Neural progenitor cell (in vitro differentiated cells): ENCODE measurements around the gene ZBED4. TPM values are rescaled to one million over a fixed set of nuclear protein-coding genes. Genes with fewer than 3 reads are reported as not detected.

ENCODE experiments used
- DNase-seq: peaks from one replicate; pipeline ENCODE4 v3.0.0-alpha.2; 2016; ENCODE audit warnings: low spot score
- H2AFZ ChIP-seq: fragments of 200-600 bp; sonication (generic); replicated peaks from 2 replicates; pipeline ENCODE4 v1.6.1; 2016; ENCODE audit warnings: antibody characterized with exemption
- H3F3A ChIP-seq: fragments of 200-600 bp; sonication (generic); 2 replicates; pipeline ENCODE4 v1.6.1; 2016; ENCODE audit warnings: antibody characterized with exemption, low read depth
- H3K27ac ChIP-seq: fragments of 200-600 bp; sonication (generic); 2 replicates; pipeline ENCODE4 v1.5.1; 2016; ENCODE audit warnings: mild to moderate bottlenecking
- H3K27me3 ChIP-seq: fragments of 200-600 bp; sonication (generic); 2 replicates; pipeline ENCODE4 v1.6.1; 2016; ENCODE audit warnings: mild to moderate bottlenecking, moderate library complexity
- H3K36me3 ChIP-seq: fragments of 200-600 bp; sonication (generic); 2 replicates; pipeline ENCODE4 v1.5.1; 2016
- H3K4me1 ChIP-seq: fragments of 200-600 bp; sonication (generic); 2 replicates; pipeline ENCODE4 v1.6.1; 2016; ENCODE audit warnings: mixed run types
- H3K4me2 ChIP-seq: fragments of 200-600 bp; sonication (generic); 2 replicates; pipeline ENCODE4 v1.6.1; 2016
- H3K4me3 ChIP-seq: fragments of 200-600 bp; sonication (generic); 2 replicates; pipeline ENCODE4 v1.5.1; 2016
- H3K79me2 ChIP-seq: fragments of 200-600 bp; sonication (generic); 2 replicates; pipeline ENCODE4 v1.6.1; 2016; ENCODE audit warnings: low read depth
- H3K9ac ChIP-seq: fragments of 200-600 bp; sonication (generic); 2 replicates; pipeline ENCODE4 v1.6.1; 2016
- H3K9me3 ChIP-seq: fragments of 200-600 bp; sonication (generic); 2 replicates; pipeline ENCODE4 v1.5.1; 2016; ENCODE audit warnings: low read depth
- H4K20me1 ChIP-seq: fragments of 200-600 bp; sonication (generic); 2 replicates; pipeline ENCODE4 v1.6.1; 2016; ENCODE audit warnings: low read depth
- H3K27ac Mint-ChIP-seq: 3 replicates; pipeline ENCODE4 v1.8.0; 2021; ENCODE audit warnings: mixed read lengths
- H3K27me3 Mint-ChIP-seq: 2 replicates; pipeline ENCODE4 v1.8.0; 2022; ENCODE audit warnings: low read depth, mild to moderate bottlenecking, inconsistent platforms, moderate library complexity, mixed read lengths; ENCODE audit not compliant: insufficient read depth
- H3K36me3 Mint-ChIP-seq: 3 replicates; pipeline ENCODE4 v1.8.0; 2021; ENCODE audit warnings: mixed read lengths
- H3K4me1 Mint-ChIP-seq: 3 replicates; pipeline ENCODE4 v1.8.0; 2021; ENCODE audit warnings: mixed read lengths
- H3K4me3 Mint-ChIP-seq: 3 replicates; pipeline ENCODE4 v1.8.0; 2021; ENCODE audit warnings: mild to moderate bottlenecking, moderate library complexity, mixed read lengths
- H3K9me3 Mint-ChIP-seq: 3 replicates; pipeline ENCODE4 v1.8.0; 2020; ENCODE audit warnings: mixed read lengths
- CTCF ChIP-seq: fragments of 200-600 bp; sonication (generic); IDR thresholded peaks from 2 replicates; pipeline ENCODE4 v1.5.1; 2017; ENCODE audit warnings: antibody characterized with exemption, mild to moderate bottlenecking
- EZH2 ChIP-seq: fragments of 200-600 bp; sonication (generic); IDR thresholded peaks from 2 replicates; pipeline ENCODE4 v1.6.1; 2017; ENCODE audit warnings: antibody characterized with exemption, mild to moderate bottlenecking, moderate library complexity
- EZH2phosphoT487 ChIP-seq: fragments of 200-600 bp; sonication (generic); IDR thresholded peaks from 2 replicates; pipeline ENCODE4 v1.6.1; 2017; ENCODE audit warnings: antibody characterized with exemption
- total RNA-seq: library from RNA; depleted of rRNA; stranded (reverse); fragments of >200 nt; gene quantifications from 2 replicates; pipeline ENCODE4 v1.2.3, GENCODE V29; 2015; ENCODE audit warnings: low replicate concordance

ZBED4 gene
- total RNA-seq, 1 donor from 2014 or later, result 23.1 TPM

- Mint-ChIP-seq H3K9me3 (no peaks in the 10 kb centered on the region), H3K27ac (no peak overlapping the region), H3K27me3 (peaks cover 12% of the 10 kb centered on the region), H3K4me1 (peaks cover 27% of the 10 kb centered on the region), H3K4me3 (no peak overlapping the region), H3K36me3 (peaks cover 2% of the 10 kb centered on the region)
- Histone ChIP-seq H3K4me1 (no peaks in the 10 kb centered on the region), H3K27me3 (peaks cover 35% of the 10 kb centered on the region), H3K79me2 (no peaks in the 10 kb centered on the region), H2AFZ (no peak overlapping the region), H3K36me3 (no peaks in the 10 kb centered on the region), H3K9me3 (no peaks in the 10 kb centered on the region), H3K9ac (no peak overlapping the region), H3K4me2 (peak overlapping the region; percentile 73), H4K20me1 (no peaks in the 10 kb centered on the region), H3F3A (peaks cover 13% of the 10 kb centered on the region), H3K4me3 (peak overlapping the region; percentile 37), H3K27ac (no peak overlapping the region)
- TF ChIP-seq CTCF, result peak; percentile 84
- no peak for TF ChIP-seq EZH2phosphoT487
- peak; percentile 88 for DNase-seq
These were observed 75.8 kb downstream of the ZBED4 start for GRCh38 chr22:49929211-49929979.

DNA sequence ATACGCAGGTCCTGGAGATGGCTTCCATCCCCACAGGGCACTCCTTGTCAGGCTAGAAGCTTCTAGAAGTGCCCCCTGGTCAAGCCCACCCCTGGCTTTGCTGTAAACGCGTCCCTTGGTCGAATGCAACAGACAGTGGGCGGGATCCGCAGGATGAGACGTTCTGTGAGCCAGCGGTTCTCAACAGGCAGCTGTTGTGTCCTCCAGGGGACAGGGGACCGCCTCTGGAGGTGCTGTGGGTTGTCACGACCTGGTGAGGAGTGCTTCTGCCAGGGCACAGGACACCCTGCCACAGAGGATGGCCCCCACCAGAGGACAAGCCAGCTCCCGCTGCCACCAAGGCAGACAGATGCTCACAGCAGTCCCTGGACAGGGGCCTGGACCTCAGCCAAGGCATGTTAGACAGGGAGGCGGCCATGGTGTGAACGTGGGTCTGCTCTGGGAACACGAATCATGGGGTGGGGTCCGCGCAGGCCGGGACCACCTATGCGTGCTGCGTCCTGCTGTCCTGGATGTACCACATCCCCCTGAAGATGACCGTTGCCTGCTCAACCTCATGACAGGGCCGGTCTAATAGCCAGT is 76.4 kb downstream of the ZBED4 start:
- H3K79me2 ChIP-seq, result no peaks in the 10 kb centered on the region
- Mint-ChIP-seq H3K27me3 (peaks cover 12% of the 10 kb centered on the region), H3K36me3 (peaks cover 1% of the 10 kb centered on the region), H3K4me3 (no peak overlapping the region), H3K9me3 (no peaks in the 10 kb centered on the region), H3K27ac (no peak overlapping the region), H3K4me1 (peaks cover 27% of the 10 kb centered on the region)
- TF ChIP-seq EZH2phosphoT487 (no peak), EZH2 (no peak), CTCF (no peak)
- peaks cover 42% of the 10 kb centered on the region for H3K27me3 ChIP-seq
- H3K9me3 ChIP-seq, result no peaks in the 10 kb centered on the region
- H2AFZ ChIP-seq, result no peak overlapping the region
- DNase-seq, result no peak
- H3K9ac ChIP-seq, result no peak overlapping the region
- no peak overlapping the region for H3K4me3 ChIP-seq
- no peaks in the 10 kb centered on the region for H4K20me1 ChIP-seq
- no peaks in the 10 kb centered on the region for H3K36me3 ChIP-seq
- H3K4me2 ChIP-seq, result peak overlapping the region; percentile 73
- H3K27ac ChIP-seq, result no peak overlapping the region
- no peaks in the 10 kb centered on the region for H3K4me1 ChIP-seq
- peaks cover 13% of the 10 kb centered on the region for H3F3A ChIP-seq

DNA sequence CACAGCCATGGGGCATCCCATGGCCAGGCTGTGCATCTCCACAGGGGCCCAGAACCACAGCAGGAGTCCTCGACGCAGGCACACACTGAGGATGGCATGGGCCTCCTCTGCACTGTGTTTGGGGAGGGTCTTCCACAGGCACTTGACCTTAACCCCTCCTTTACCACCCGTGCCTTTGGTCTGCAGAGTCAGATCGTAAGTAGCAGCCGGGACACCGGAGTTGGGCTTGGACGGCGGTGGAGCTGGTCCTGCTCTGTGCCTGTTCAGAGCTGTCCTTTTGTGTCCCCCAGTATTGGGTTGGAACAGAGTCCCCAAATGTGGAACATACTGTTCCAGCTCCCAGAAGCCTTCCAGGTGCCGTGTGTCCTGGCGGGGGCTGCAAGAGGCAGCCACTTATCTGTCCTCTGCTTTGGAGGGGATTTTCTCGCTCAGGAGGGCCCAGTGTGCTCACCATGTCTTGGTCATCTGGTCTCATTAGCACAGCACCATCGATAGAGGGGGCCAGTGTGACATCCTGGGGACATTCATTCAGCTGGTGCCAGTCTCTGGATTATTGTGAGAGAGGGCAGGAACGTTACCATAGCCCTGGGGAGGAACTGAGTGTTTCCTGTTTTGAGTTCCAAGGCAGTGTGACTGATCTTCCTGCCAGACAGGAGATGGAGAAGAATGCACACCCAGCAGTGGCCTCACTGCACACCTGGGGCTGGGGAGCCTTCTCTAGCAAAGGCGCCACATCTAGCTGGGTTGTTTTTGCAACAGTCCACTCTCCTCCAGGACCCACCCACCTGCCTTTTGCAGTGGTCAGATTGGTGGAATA is 77.2 kb downstream of the ZBED4 start:
- no peaks in the 10 kb centered on the region for H3K79me2 ChIP-seq
- H3K4me3 ChIP-seq, result no peak overlapping the region
- peaks cover 43% of the 10 kb centered on the region for H3K27me3 ChIP-seq
- H3K9me3 ChIP-seq, result no peaks in the 10 kb centered on the region
- peaks cover 9% of the 10 kb centered on the region for H3K27me3 Mint-ChIP-seq
- H3K27ac Mint-ChIP-seq, result no peak overlapping the region
- H3K36me3 Mint-ChIP-seq, result no peaks in the 10 kb centered on the region
- H3K4me1 Mint-ChIP-seq, result peaks cover 23% of the 10 kb centered on the region
- no peaks in the 10 kb centered on the region for H3K9me3 Mint-ChIP-seq
- H3K4me1 ChIP-seq, result no peaks in the 10 kb centered on the region
- H3K4me2 ChIP-seq, result no peak overlapping the region
- H3F3A ChIP-seq, result peaks cover 13% of the 10 kb centered on the region
- peak overlapping the region; percentile 58 for H3K4me3 Mint-ChIP-seq
- no peak overlapping the region for H3K9ac ChIP-seq
- H3K27ac ChIP-seq, result no peak overlapping the region
- H4K20me1 ChIP-seq, result no peaks in the 10 kb centered on the region
- H3K36me3 ChIP-seq, result no peaks in the 10 kb centered on the region
- TF ChIP-seq CTCF (peak; percentile 50), EZH2 (no peak)
- peak; percentile 69 for DNase-seq
- no peak overlapping the region for H2AFZ ChIP-seq
